ENCODE data around the gene AGA. TPM values are rescaled to one million over a fixed set of nuclear protein-coding genes. Genes with fewer than 3 reads are reported as not detected.

AGA gene
- total RNA-seq, 1 donor from 2014 or later, result 7.3 TPM

DNA sequence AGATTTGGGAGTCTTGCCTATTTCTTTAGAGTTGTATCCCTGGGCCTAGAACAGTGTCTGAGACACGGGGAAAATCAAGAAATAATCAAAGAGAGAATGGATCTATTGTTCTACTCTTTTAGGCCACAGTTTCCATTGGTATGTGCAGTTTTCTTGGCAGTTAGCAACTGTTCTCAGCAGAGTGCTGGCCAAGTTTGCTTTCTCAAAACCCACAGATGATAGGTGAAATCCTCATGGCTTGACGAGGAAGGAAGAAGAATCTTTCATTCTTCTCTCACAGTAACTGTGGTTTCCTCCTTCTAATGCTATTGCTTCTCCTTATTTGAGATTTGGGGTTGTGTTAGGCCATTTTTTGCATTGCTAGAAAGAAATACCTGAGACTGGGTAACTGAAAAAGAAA lies 42.2 kb downstream of the AGA start:
- intact Hi-C loops (cut with micrococcal nuclease), result no loop called here
- DNase-seq, result no peak
- no peak for ATAC-seq

GRCh38 chr4:177396352-177396751 lies 45.9 kb downstream of the AGA start:
- no peak for ATAC-seq
- no peak for DNase-seq
- intact Hi-C loops (cut with micrococcal nuclease), result no loop called here

DNA sequence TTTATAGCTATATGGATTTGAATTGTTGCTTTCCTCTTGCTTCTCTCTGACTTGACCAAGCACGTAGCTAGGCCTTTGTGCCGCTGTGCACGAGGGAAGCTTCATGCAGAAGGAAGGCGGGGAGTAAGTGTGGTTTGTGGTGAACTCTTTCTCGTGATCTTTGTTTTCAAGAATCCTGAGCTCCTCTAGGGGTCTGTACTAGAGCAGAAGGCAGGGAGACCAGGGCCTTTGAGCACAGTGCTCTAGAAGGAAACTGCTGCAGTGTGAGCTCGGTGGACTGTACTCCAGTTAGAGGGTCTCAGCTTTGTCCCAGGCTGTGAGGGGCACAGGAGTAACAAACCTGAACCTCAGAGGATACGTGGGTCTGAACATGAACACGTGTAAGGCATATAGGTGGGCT lies 49.0 kb downstream of the AGA start:
- no peak for ATAC-seq
- intact Hi-C loops (cut with micrococcal nuclease), result no loop called here
- DNase-seq, result no peak

- ATAC-seq (no peak), DNase-seq (no peak)
- intact Hi-C loops (cut with micrococcal nuclease), result no loop called here
Observed at GRCh38 chr4:177391953-177392352, 50.3 kb downstream of the AGA start.

DNA sequence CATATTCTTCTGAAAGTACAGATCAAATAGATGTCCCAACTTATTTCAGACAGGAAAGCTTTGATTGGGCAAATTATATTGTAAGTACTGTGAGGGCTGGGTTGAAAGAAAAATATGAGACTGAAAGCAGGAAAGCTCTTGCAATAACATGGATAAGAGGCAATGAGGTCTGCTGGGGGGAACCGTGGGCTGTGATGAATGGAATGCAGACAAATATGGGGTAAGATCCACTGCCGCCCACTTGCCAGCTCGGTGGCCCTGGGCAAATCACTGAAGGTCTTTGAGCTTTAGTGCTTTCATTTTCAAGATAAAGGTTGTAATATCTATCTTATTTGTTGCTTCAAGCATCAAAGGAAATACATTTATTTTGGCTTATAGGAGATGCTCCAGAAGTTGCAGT lies 51.0 kb downstream of the AGA start:
- DNase-seq (no peak), ATAC-seq (no peak)
- intact Hi-C loops (cut with micrococcal nuclease), result no loop called here

DNA sequence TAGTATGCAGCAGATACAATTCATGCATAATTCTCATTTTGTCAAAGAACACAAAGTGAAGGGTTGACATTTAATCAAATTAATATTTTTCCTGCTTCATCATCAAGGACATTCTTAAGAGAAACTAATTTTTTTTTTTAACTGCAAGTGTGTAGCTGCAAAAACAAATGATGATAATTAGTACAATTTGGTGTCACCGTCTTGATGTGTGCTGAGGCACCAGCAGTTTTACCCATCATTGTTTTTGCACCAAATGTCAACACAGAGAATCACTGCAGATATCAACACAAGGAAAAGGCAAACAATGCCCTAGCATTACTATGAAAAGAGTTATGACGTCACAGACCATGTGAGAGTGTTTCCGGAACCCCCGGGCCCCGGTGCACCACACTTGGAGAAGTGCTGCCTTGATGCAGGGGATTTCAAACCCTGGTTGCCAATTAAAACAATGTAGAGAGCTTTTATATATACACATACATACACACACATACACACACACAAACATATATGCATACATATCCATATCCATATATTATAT lies 55.9 kb downstream of the AGA start:
- intact Hi-C loops (cut with micrococcal nuclease), result no loop called here
- no peak for DNase-seq
- ATAC-seq, result no peak

DNA sequence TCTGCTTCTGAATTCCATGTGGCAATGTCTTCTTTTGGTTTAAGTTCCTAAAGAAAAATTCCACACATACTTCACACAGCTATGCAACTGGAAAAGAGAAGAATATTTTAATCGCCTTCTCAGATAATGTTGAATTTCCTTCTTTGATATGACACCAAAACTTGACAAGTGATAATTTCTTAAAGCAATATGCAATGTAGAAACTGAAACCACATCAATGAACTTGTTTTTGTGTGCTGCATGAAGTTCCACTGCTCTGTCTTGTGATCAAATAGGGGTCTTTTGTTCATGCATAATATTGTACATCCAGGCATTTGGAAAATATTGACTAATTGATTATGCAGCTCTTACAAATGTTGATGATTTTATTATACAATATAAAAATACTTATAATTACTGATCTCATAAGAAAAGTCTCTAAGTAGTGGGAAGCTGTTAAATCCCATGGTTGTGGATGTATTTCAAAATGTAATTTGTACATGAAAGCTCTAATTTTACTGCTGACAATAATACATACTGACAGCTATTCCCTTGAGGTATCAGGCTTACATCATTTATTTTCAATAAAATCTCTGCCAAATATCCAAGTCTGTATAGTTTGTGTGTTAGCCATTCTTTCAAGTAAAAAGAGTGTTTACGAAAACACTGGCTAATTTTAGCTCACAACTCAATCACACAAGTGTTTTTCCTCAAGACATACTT lies 56.5 kb downstream of the AGA start:
- ATAC-seq, result no peak
- intact Hi-C loops (cut with micrococcal nuclease), result no loop called here
- no peak for DNase-seq

- no peak for ATAC-seq
- DNase-seq, result no peak
- intact Hi-C loops (cut with micrococcal nuclease), result no loop called here
Observed at GRCh38 chr4:177384856-177385397, 57.3 kb downstream of the AGA start.

DNA sequence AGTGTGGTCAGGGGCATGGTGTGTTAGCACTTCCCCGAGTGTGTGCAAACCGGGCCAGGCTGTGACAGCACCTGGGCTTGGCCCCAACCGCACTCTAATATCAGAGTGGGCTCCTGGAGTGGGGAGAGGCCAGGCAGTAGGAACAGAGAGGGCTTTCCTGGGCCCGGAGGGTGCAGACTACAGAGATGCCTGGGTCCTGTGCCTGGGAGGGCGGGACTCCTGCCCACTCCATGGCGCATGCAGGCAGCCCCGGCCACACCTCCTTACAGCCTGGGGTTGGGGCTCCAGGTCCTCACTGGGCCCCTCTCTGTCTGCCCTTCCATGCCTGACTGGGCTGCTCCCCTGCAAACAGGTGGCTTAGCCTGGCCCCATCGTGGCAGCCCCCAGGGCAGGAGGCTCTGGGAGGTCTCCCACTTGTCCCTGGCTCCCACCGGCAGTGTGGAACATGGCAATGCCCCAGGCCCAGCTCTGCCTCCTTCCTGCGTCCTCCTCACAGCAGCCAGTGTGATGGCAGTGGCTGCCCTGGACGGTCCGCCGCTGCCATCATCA lies 60.4 kb downstream of the AGA start:
- ATAC-seq (no peak), DNase-seq (no peak)
- intact Hi-C loops (cut with micrococcal nuclease), result no loop called here

Other genes with a start within 250 kb of the AGA start
- gene NEIL3, start 132.6 kb downstream of the AGA start, total RNA-seq, result 0.10 TPM

All from left ventricle myocardium superior (tissue), 1 donor.